Mesenteric fat pad (tissue), 1 donor: ENCODE measurements around the gene FAM72B. TPM values are rescaled to one million over a fixed set of nuclear protein-coding genes. Genes with fewer than 3 reads are reported as not detected.
"Not testable (repeated sequence)": the region's sequence is repeated elsewhere in the genome, so short reads cannot be mapped to it uniquely, and the experiment has no call there.

Experiments used
- DNase-seq: peaks from one replicate; pipeline ENCODE4 v3.0.0-alpha.2; 2020; ENCODE audit warnings: low spot score
- long read RNA-seq: library from polyadenylated mRNA; unstranded; transcript quantifications from one replicate; pipeline ENCODE4 v2.0.0, GENCODE V29; 2020
- total RNA-seq: library from RNA; stranded (reverse); fragmentation: NEBNext Ultra II Directional; extraction: Animal tissue kit (Norgen Biotek cat#: 25700); gene quantifications from one replicate; pipeline ENCODE4 v1.2.1, GENCODE V29; 2021
- donor health status: DM: yes; HTN: yes; CAD: no.

Gene FAM72B
- 1.1 TPM for total RNA-seq
- long read RNA-seq, partial matches to known transcripts, result 0 of 1 reads
- long read RNA-seq, other reads (novel, unspliced or antisense), result 1 of 1 reads

GRCh38 chr1:121184290-121185127 is at the start of gene FAM72B, which contains the start of gene SRGAP2C:
TSS of gene FAM72B (minus strand) at chr1:121184340. CDS start at chr1:121183489, 851 bp downstream.
TSS of gene SRGAP2C (plus strand) at chr1:121184975. CDS start at chr1:121187447, 2,472 bp downstream.
- peak; percentile 93 for DNase-seq

- DNase-seq, result not testable (repeated sequence)
These were observed 48.4 kb upstream of the FAM72B start for GRCh38 chr1:121232445-121233125.

GRCh38 chr1:121230636-121231035 is 46.5 kb upstream of the FAM72B start:
- DNase-seq, result not testable (repeated sequence)

- not testable (repeated sequence) for DNase-seq
These were observed 43.6 kb upstream of the FAM72B start for GRCh38 chr1:121227544-121228330.

- not testable (repeated sequence) for DNase-seq
These were observed 42.8 kb upstream of the FAM72B start for GRCh38 chr1:121226925-121227324.

- DNase-seq, result not testable (repeated sequence)
These were observed 42.3 kb upstream of the FAM72B start for GRCh38 chr1:121226295-121226904.

DNA sequence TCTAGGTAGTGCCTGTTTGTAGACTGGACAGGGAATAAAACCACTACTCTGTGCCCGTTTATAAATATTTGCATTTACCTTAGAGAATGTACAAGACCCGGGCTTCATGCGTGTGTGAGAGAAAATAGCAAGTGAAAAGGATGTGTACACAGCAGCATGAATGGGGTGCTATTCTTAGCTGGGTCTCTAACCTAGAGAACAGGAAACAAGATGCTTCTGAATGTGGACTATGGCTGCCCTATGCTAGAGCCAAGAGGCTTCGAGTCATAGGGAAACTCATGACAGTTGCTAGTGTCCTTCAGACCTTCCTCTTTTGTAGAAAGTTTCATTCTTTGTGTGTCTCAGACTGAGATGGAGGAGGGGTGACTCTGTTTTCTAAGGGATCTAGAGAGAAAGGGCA is 40.6 kb upstream of the FAM72B start:
- not testable (repeated sequence) for DNase-seq

DNA sequence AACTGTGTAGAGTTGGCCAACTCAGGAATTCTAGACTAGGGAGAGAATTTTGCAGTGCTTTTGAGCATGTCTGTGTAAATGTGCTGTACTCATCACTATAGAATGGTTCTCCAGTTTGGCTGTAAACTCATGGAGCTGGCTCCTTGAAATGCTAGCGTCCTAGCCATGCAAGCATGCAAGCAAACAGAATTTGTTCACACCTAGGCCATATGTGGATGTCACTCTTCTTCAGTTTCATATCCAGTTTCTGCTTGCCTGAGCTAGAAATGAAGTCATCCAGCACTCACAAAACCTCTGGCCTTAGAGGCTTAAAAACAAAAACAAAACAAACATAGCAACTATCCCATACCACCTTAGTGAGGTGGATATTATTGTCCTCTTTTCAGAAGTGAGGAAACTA is 37.6 kb upstream of the FAM72B start:
- not testable (repeated sequence) for DNase-seq

DNA sequence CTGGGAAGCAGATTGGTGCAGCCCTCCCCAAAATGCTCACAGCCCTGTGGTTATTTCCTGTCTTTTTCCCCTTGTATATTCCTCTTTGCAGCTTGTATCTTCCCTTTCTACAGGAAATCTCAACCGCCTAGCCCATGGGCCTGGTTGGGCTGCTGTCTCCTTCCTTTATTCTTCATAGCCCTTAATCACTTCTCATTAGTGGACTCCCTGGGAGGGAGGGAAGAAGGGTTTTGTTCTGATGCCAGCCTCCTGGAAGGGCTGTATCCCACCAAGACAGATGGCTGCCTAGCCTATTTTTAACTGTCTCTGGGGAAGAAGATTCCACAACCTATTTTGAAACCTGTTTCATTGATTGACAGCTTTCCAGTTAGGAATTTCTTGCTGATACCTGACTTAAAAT is 32.5 kb upstream of the FAM72B start:
- DNase-seq, result not testable (repeated sequence)

GRCh38 chr1:121215699-121216417 is 31.7 kb upstream of the FAM72B start:
- DNase-seq, result not testable (repeated sequence)

DNA sequence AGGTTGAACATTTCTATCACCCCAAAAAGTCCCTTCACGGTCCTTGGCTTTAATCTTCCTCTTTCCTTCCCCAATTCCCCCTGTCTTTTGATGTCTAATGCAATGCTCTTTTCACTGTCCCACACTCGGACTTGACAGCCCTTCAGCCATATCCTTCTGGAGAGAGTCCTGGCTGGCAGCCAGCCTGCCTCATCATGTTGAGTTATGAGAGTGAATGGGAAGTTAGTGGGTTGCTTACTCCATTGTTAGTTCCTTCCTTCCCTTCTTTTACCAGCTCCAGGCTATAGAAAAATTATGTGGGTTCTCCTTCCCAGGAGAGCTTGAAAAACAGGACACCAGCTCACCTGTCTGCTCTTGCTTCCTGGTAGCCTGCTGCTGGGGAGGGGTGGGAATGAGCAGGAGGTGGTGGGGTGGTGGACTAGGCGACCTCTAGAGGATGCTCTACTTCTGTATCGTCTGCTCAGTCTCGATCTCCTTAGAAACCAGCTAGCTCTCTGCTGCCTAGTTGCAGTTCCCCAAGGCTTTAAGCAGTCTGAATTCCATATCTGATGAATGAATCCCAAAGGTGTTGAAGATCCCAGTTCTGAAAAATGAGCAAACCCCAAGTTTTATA is 30.5 kb upstream of the FAM72B start:
- DNase-seq, result not testable (repeated sequence)

DNA sequence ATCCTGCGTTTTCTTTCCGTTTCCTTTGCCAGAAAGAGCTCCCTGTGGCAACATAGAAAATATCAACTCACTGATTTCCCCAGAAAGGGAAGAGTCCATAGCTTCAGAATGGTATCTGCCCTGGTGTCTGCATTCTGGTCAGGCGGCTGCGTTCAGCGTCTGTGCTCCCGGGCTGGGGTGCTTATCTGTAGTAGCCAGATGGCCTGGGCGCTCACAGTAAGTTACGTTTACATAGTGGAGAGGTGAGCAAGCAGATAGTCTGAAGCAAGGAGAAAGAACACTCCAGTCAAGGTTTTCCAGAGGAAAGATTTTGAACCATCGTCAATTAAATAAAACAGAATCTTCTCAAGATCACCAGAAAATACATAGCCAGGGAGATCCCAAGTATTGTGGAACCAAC is 29.4 kb upstream of the FAM72B start:
- DNase-seq, result not testable (repeated sequence)

DNA sequence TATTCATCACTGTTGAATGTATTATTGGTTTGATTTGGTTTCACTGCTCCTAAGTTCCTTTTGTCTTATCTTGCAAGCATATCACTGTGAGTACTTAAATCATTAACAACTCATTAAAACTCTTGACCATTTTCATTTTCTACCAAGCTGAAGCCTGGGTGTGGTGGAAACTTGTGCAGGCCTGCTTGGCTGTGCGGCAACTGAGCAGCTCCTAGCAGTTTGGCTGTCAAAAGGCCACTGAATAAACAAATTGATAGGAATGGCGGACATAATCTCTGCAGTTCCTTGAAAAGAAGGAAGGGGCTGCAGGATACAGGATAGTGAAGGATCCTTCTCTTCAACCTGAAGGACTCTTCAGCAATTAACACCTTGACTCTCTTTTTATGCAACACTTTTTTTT is 26.6 kb upstream of the FAM72B start:
- not testable (repeated sequence) for DNase-seq

- DNase-seq, result not testable (repeated sequence)
These were observed 24.2 kb upstream of the FAM72B start for GRCh38 chr1:121208375-121208774.

DNA sequence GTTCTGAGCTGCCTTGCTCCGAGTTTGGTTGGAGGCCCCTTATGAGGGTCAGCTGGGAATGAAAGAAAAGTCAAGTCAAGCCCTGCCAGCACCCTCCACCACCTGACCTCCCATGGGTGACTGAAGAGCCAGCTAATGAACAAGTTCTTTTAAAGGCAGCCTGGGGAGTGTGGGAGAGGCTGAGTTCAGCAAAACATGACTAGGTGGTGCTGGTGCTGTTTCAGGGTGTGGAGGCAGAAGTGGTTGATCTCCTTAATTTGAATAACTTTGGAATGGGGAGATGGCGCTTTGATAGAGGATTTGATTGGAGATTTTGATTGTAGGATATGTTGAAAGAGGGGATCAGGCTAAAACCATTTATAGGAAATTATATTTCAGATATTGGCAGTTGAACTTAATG is 23.2 kb upstream of the FAM72B start:
- not testable (repeated sequence) for DNase-seq

DNA sequence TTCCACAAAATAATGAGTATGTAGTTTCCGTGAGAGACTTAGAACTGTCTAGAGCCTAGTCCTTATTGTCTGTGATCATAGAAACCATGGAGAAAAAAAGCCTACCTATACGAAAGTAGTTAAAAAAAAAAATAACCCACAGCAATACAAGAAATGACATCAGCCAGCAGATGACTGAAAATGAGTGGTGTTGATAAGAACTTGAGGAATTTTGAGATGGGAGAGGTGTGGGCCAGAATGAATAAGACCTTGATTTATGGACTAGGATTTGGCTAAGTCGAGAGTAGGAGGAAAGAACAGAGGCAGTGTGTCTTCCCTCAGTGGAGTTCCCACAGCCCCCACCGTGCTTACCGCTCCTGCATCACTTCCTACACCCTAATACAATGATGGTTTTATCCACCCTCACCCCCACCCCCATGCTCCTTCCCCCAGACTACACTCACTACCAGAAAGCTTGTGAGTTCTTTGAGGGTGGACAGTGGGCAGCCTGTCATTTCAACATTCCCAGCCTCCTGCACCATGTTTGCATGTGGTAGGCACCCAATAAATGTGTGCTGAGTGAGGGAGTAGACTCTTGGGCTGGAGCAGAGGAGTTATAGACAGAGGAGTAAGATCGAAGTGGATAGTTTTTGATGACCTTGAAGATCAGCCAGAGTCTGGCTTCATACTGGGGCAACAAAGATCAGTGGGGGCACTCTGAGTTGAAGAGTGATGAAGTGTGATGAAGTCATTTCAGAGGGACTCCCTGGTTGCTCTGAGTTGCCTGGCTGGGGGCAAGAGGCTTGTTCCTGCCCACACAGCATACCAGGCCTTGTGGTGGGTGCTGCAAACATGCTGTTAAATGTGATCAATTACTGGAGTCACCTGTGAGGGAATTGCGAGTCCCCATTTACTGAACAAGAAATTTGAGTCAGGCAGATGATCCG is 21.9 kb upstream of the FAM72B start:
- DNase-seq, result not testable (repeated sequence)

DNA sequence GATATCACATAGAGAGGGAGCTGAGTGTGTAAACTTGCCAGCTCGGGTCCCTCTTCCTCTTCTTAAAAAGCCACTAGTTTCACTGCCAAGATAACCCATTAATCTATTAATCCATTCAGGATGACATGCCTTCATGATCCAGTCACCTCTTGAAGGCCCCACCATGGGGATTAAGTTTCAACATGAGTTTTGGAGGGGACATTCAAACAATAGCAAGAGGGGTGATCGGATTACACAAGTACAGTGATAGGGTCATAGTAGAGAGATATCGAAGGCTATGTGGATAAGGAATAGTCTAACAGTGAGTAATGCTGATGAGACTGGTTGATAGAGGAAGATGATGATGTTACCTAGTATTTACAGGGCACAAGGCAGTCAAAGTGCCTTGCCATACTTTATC is 18.8 kb upstream of the FAM72B start:
- DNase-seq, result not testable (repeated sequence)
